ENCODE data around the gene LCE1A.

DNA sequence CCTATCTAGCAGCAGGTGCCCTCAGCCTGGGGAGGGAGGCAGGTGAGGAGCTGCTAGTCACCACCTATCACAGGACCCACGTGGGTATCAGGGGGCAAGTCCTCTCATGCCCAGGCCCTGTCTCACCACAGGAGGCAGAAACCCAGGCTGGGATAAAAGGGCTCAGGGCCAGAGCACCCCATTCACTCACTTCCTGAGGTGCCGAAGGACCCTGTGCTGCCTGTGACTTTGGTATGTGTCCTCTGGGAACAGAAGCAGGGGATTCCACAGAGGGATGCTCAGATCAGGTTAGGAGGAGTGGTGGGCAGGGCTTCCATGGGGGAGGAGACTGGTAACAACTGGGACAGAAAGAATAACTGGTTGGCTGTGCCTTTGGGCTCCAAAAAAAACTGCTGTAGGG, 41.2 kb upstream of the LCE1A start, which contains the start of gene LCE1E:
- no peak for TF ChIP-seq CTCF (IDR thresholded peaks at IDR 0.05)
- TF ChIP-seq POLR2AphosphoS5 (IDR thresholded peaks at IDR 0.05; ENCODE audit: low read depth, low read length), result no peak
